GM12878 (cell line): ENCODE measurements around the gene ZFAND2A. TPM values are rescaled to one million over a fixed set of nuclear protein-coding genes. Genes with fewer than 3 reads are reported as not detected.

Experiments used
- ATAC-seq: fragments of 200-7000 bp; cut with Tn5 transposase; 3 replicates; pipeline ENCODE4 v1.9.1; 2020; ENCODE audit warnings: mild to moderate bottlenecking, moderate library complexity
- BruUV-seq: library from RNA; stranded (reverse); fragments of 400-500 nt; replicated peaks from 2 replicates; lab custom pipeline; 2021; lab: Mats Ljungman, UMichigan
- CTCF ChIA-PET: fragments of 300-600 bp; sonication (Branson Sonifier 250); formaldehyde crosslinking; extraction: SDS; loops from one replicate; lab custom pipeline; 2021; ENCODE audit warnings: inconsistent platforms; lab: Yijun Ruan, JAX
- POLR2A ChIA-PET: fragments of 350-600 bp; formaldehyde crosslinking; extraction: SDS; loops from one replicate; lab custom pipeline; 2021; ENCODE audit warnings: inconsistent platforms; lab: Charles Lee
- RAD21 ChIA-PET: fragments of 300-600 bp; sonication (Branson Sonifier 250); formaldehyde crosslinking; loops from one replicate; lab custom pipeline; 2023; ENCODE audit warnings: antibody characterized with exemption; ENCODE audit not compliant: unreplicated experiment; lab: Charles Lee
- SMC1A ChIA-PET: fragments of 300-600 bp; sonication (Branson Sonifier 250); formaldehyde crosslinking; loops from one replicate; lab custom pipeline; 2023; ENCODE audit not compliant: unreplicated experiment, uncharacterized antibody; lab: Charles Lee
- DNase-seq: peaks from one replicate; pipeline ENCODE4 v3.0.0-alpha.2; 2011; ENCODE audit warnings: low read depth, low spot score
- FAIRE-seq: peaks from 3 replicates; lab custom pipeline; 2011; peaks lifted over from hg19 to GRCh38; lab: Jason Lieb, UNC
- H2AFZ ChIP-seq: 2 replicates; pipeline ENCODE4 v1.6.0; 2011; ENCODE audit warnings: low read depth, low read length, control low read depth; ENCODE audit not compliant: control insufficient read depth
- H3K27ac ChIP-seq: 2 replicates; pipeline ENCODE4 v1.5.1; 2011; ENCODE audit warnings: control low read depth; ENCODE audit not compliant: control insufficient read depth, insufficient read depth
- H3K27me3 ChIP-seq, 2 experiments: replicated peaks in 1 of 2; 2 replicates each; pipeline versions ENCODE4 v1.6.0 to v1.6.1; 2011; ENCODE audit warnings: low read length in 1 of 2; ENCODE audit not compliant: control insufficient read depth in 2 of 2, insufficient read depth in 2 of 2
- H3K36me3 ChIP-seq, 2 experiments: 2 replicates each; pipeline ENCODE4 v1.5.1; 2011; ENCODE audit warnings: low read length in 1 of 2; ENCODE audit not compliant: control insufficient read depth in 2 of 2, insufficient read depth in 2 of 2
- H3K4me1 ChIP-seq: 2 replicates; pipeline ENCODE4 v1.6.1; 2011; ENCODE audit warnings: mild to moderate bottlenecking, low read length, moderate library complexity, mixed read lengths; ENCODE audit not compliant: control insufficient read depth, insufficient read depth
- H3K4me2 ChIP-seq: 2 replicates; pipeline ENCODE4 v1.6.0; 2011; ENCODE audit warnings: control low read depth; ENCODE audit not compliant: control insufficient read depth, insufficient read depth
- H3K4me3 ChIP-seq: fragments of 200-600 bp; sonication (generic); 2 replicates; pipeline ENCODE4 v1.5.1; 2016
- H3K79me2 ChIP-seq: 2 replicates; pipeline ENCODE4 v1.6.0; 2011; ENCODE audit warnings: low read length; ENCODE audit not compliant: control insufficient read depth, insufficient read depth
- H3K9ac ChIP-seq: 2 replicates; pipeline ENCODE4 v1.8.0; 2011; ENCODE audit warnings: low read length, control low read depth, mixed read lengths; ENCODE audit not compliant: control insufficient read depth, insufficient read depth
- H3K9me3 ChIP-seq: replicated peaks from 3 replicates; pipeline ENCODE4 v1.5.1; 2011; ENCODE audit warnings: mild to moderate bottlenecking, low read length; ENCODE audit not compliant: control insufficient read depth, insufficient read depth
- H4K20me1 ChIP-seq: 2 replicates; pipeline ENCODE4 v1.6.0; 2011; ENCODE audit not compliant: control insufficient read depth, insufficient read depth
- IKZF1 ChIP-seq: fragments of 450-650 bp; conservative IDR thresholded peaks from 2 replicates; pipeline ENCODE4 v1.6.1; 2017; ENCODE audit warnings: antibody characterized with exemption, mild to moderate bottlenecking
- IRF3 ChIP-seq: fragments of 450-650 bp; IDR thresholded peaks from 2 replicates; pipeline ENCODE4 v1.6.1; 2014; ENCODE audit warnings: mild to moderate bottlenecking
- POU2F2 ChIP-seq: IDR thresholded peaks from 3 replicates; pipeline ENCODE4 v1.6.1; 2011; ENCODE audit warnings: low read depth, mild to moderate bottlenecking, low read length, borderline replicate concordance
- SP1 ChIP-seq: IDR thresholded peaks from one replicate; pipeline ENCODE4 v1.6.1; 2011; ENCODE audit warnings: low read depth, low read length
- ZNF384 ChIP-seq: IDR thresholded peaks from 2 replicates; pipeline ENCODE4 v1.6.1; 2012; ENCODE audit warnings: low read depth, mild to moderate bottlenecking, low read length, improper control_type of control experiment, borderline replicate concordance
- ZNF622 ChIP-seq: fragments of 450-650 bp; IDR thresholded peaks from 2 replicates; pipeline ENCODE4 v1.6.1; 2017; ENCODE audit warnings: mild to moderate bottlenecking, inconsistent platforms
- ZZZ3 ChIP-seq: IDR thresholded peaks from 2 replicates; pipeline ENCODE4 v1.6.1; 2011; ENCODE audit warnings: low read depth; ENCODE audit not compliant: control insufficient read depth, insufficient read length
- WGBS: methylation state at CpG from one replicate; pipeline ENCODE4 v1.1.6; 2016; ENCODE audit warnings: low lambda C conversion rate; ENCODE audit not compliant: insufficient replicate concordance, insufficient coverage; ENCODE audit errors: missing lambda C conversion rate; 5-methylcytosine and 5-hydroxymethylcytosine counted together
- in situ Hi-C: fragments of 300-500 bp; cut with MboI; formaldehyde crosslinking; loops from 9 replicates; pipeline ENCODE4 v1.14.3; 2018; ENCODE audit warnings: mixed read lengths
- intact Hi-C: fragments of 100-400 bp; cut with micrococcal nuclease; formaldehyde crosslinking; loops from one replicate; pipeline ENCODE4 v1.14.2; 2022; ENCODE audit not compliant: unreplicated experiment
- polyA plus RNA-seq, 11 experiments: library from polyadenylated mRNA; depleted of rRNA in 4 of 11; unstranded in 6 of 11; stranded (reverse) in 5 of 11; fragments of >200 nt; fragmentation: Nextera tagmentation in 4 of 11; fragmentation: Illumina TruSeq in 1 of 11; extraction: Ambion mirVana in 4 of 11; extraction: Trizol in 1 of 11; gene quantifications; 1 replicate in 1 of 11; 2 replicates in 10 of 11; pipeline versions ENCODE4 v1.2.1 to v1.2.3, GENCODE V29; 2011 to 2016; ENCODE audit warnings: inconsistent platforms in 2 of 11, missing spikeins in 2 of 11, low read depth in 1 of 11
- total RNA-seq, 4 experiments: library from RNA; depleted of rRNA in 3 of 4; stranded (reverse); fragments of >200 nt in 3 of 4; fragmentation: Illumina TruSeq in 1 of 4; extraction: Trizol in 1 of 4; gene quantifications; 2 replicates each; pipeline versions ENCODE4 v1.2.1 to v1.2.3, GENCODE V29; 2013 to 2021
- TF ChIP-seq, protein P1 (sequence below): IDR thresholded peaks from 2 replicates; pipeline ENCODE4 v1.6.1; 2012; ENCODE audit warnings: low read depth, low read length, improper control_type of control experiment
- TF ChIP-seq, protein P2 (sequence below): IDR thresholded peaks from 2 replicates; pipeline ENCODE4 v1.6.1; 2011; ENCODE audit warnings: borderline replicate concordance, low read depth, mild to moderate bottlenecking, moderate library complexity, low read length; ENCODE audit not compliant: insufficient read depth, poor library complexity, severe bottlenecking
- TF ChIP-seq, protein P3 (sequence below): fragments of 450-650 bp; IDR thresholded peaks from 2 replicates; pipeline ENCODE4 v1.6.1; 2016; ENCODE audit warnings: mild to moderate bottlenecking, moderate library complexity, borderline replicate concordance

The ZFAND2A gene
- total and polyA plus RNA-seq, 10 of the 15 experiments (the other 5 are each of a cell fraction or from before 2014, with no cell fraction given): 14.8 to 39.9 (median 20.8) TPM

GRCh38 chr7:1112625-1113547 is 47.1 kb downstream of the ZFAND2A start:
- H3K9ac ChIP-seq: no peak overlapping the region
- H3K4me1 ChIP-seq: no peaks in the 10 kb centered on the region
- no peak overlapping the region for H2AFZ ChIP-seq
- ChIA-PET POLR2A (no interaction called here), RAD21 (no interaction called here), SMC1A (interaction anchor here (1.1 to 1.3 kb wide), 2 partner anchors 9 to 14 kb away, joined by 3 to 5 read pairs; no protein-coding TSS in a partner anchor), CTCF (no interaction called here)
- no peak overlapping the region for H3K4me3 ChIP-seq
- no peaks in the 10 kb centered on the region for H3K79me2 ChIP-seq
- in situ Hi-C loops: no loop called here
- no peak overlapping the region for H3K4me2 ChIP-seq
- no peaks in the 10 kb centered on the region for H4K20me1 ChIP-seq
- FAIRE-seq (no peak), ATAC-seq (no peak), DNase-seq (no peak)
- H3K27me3 ChIP-seq: no peaks in the 10 kb centered on the region
- H3K27ac ChIP-seq: no peak overlapping the region
- no TSS peak for BruUV-seq
- H3K9me3 ChIP-seq: no peaks in the 10 kb centered on the region
- WGBS: 97% methylated on average over 43 of the region's 43 CpGs
- peaks cover 0 to 1% of the 10 kb centered on the region in 2 experiments; a peak in 2 of 4 replicates for H3K36me3 ChIP-seq
- intact Hi-C loops: no loop called here
- TF ChIP-seq IRF3 (no peak), SP1 (no peak), ZNF384 (no peak), IKZF1 (no peak), ZZZ3 (no peak), ZNF622 (no peak), POU2F2 (no peak)
- TF ChIP-seq, protein P1, sequence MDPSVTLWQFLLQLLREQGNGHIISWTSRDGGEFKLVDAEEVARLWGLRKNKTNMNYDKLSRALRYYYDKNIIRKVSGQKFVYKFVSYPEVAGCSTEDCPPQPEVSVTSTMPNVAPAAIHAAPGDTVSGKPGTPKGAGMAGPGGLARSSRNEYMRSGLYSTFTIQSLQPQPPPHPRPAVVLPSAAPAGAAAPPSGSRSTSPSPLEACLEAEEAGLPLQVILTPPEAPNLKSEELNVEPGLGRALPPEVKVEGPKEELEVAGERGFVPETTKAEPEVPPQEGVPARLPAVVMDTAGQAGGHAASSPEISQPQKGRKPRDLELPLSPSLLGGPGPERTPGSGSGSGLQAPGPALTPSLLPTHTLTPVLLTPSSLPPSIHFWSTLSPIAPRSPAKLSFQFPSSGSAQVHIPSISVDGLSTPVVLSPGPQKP: no peak
- TF ChIP-seq, protein P2, sequence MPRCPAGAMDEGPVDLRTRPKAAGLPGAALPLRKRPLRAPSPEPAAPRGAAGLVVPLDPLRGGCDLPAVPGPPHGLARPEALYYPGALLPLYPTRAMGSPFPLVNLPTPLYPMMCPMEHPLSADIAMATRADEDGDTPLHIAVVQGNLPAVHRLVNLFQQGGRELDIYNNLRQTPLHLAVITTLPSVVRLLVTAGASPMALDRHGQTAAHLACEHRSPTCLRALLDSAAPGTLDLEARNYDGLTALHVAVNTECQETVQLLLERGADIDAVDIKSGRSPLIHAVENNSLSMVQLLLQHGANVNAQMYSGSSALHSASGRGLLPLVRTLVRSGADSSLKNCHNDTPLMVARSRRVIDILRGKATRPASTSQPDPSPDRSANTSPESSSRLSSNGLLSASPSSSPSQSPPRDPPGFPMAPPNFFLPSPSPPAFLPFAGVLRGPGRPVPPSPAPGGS: peak; percentile 92
- TF ChIP-seq, protein P3, sequence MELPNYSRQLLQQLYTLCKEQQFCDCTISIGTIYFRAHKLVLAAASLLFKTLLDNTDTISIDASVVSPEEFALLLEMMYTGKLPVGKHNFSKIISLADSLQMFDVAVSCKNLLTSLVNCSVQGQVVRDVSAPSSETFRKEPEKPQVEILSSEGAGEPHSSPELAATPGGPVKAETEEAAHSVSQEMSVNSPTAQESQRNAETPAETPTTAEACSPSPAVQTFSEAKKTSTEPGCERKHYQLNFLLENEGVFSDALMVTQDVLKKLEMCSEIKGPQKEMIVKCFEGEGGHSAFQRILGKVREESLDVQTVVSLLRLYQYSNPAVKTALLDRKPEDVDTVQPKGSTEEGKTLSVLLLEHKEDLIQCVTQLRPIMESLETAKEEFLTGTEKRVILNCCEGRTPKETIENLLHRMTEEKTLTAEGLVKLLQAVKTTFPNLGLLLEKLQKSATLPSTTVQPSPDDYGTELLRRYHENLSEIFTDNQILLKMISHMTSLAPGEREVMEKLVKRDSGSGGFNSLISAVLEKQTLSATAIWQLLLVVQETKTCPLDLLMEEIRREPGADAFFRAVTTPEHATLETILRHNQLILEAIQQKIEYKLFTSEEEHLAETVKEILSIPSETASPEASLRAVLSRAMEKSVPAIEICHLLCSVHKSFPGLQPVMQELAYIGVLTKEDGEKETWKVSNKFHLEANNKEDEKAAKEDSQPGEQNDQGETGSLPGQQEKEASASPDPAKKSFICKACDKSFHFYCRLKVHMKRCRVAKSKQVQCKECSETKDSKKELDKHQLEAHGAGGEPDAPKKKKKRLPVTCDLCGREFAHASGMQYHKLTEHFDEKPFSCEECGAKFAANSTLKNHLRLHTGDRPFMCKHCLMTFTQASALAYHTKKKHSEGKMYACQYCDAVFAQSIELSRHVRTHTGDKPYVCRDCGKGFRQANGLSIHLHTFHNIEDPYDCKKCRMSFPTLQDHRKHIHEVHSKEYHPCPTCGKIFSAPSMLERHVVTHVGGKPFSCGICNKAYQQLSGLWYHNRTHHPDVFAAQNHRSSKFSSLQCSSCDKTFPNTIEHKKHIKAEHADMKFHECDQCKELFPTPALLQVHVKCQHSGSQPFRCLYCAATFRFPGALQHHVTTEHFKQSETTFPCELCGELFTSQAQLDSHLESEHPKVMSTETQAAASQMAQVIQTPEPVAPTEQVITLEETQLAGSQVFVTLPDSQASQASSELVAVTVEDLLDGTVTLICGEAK: no peak
